HG03139 (cell line): ENCODE results near the gene CDYL.

Source experiments
- ATAC-seq: cut with Tn5 transposase; IDR thresholded peaks from one replicate; pipeline ENCODE4 v1.9.1; 2021; ENCODE audit not compliant: unreplicated experiment

CDYL gene

GRCh38 chr6:4905826-4906225 is 129.6 kb downstream of the CDYL start:
- no peak for ATAC-seq

GRCh38 chr6:4906293-4907276 is 130.4 kb downstream of the CDYL start:
- peak; percentile 41 for ATAC-seq

DNA sequence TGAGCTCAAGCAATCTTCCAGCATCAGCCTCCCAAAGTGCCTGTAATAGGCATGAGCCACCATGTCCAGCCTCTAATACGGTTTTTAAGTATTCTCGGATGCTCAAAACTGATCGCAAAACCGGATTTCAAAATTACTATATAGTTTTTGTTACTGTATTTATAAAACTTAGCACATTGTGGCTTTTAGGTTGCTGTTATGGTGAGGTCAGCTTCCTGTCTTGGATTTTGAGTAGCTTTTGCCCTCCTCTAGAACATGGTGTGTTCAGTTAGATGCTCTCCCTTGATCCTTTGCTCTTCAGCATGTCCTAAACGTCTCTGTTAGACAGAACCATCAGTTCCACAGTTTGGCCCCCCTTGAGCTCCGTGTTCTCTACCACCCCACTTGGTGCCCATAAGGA is 131.4 kb downstream of the CDYL start:
- ATAC-seq = no peak

DNA sequence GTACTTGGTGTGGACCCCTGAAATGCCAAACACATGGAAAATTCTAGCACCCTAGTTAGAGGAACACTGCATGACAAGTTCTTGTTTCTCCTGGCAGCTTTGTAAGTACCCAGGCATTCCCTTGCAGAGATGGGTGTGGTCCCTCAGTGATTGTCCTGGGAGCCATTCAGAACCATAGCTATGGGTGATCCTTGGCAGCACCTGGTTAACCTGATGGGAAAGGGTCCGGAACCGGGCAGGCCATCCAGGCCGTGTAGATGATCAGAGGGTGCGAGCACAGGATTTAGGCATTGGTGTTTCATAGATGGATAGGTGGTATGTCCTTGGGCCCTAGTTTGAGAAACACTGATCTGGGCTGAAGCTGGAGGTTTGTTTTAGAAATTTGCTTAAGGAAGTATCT is 131.9 kb downstream of the CDYL start:
- no peak for ATAC-seq

DNA sequence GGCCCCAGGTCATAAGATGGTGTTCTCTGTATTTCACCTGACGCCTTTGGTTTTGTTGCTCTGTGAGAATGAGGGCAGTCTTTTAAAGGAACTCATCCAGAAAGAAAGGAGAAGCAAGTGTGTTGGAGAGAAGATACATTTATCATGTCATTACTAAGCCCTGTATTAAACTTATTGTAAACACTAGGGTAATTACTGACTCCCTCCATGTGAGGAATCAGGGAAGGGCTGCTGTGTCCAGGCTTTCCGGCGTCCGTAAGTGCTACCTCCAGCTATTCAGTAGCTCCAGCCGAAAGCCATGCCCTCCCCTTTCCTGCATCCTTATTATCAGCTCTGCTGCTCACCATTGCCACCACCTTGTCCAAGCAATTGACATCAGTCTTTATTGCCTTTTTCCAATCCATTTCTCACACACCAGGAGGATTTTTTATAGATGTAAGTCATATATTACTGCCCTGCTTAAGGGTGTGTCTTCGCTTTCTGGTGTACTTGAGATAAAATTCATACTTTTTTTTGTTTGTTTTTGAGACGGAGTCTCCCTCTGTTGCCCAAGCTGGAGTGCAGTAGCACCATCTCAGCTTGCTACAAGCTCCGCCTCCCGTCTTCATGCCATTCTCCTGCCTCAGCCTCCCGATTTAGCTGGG is 133.0 kb downstream of the CDYL start:
- ATAC-seq = no peak

- no peak for ATAC-seq
Observed at GRCh38 chr6:4910037-4910760, 134.0 kb downstream of the CDYL start.

GRCh38 chr6:4912559-4912958 is 136.4 kb downstream of the CDYL start:
- ATAC-seq = no peak

- no peak for ATAC-seq
Observed at GRCh38 chr6:4913705-4914419, 137.7 kb downstream of the CDYL start.

- no peak for ATAC-seq
Observed at GRCh38 chr6:4914420-4915159, 138.4 kb downstream of the CDYL start.

- no peak for ATAC-seq
Observed at GRCh38 chr6:4916954-4917561, 140.9 kb downstream of the CDYL start.

DNA sequence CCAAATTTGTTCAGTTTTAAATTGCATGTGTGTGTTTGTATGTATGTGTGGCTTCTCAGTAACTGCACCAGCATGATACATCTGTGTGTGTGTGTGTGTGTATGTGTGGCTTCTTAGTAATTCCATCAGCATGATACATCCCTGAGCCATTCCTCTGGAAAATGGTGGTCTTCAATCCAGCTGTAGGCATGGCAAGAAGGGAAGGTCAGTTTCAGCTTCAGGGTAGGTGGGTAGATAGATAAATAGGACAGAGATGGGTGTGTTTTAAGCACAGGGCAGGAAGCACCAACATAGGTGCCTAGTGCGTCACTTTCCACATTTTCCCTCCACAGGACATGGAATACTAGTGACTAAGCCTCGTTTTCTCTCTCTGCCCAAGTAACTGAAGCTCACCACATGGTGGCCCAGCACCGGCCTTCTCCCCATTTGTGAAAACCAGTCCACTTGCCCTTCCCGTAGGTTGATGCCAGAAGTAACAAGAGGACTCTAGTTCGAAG is 144.8 kb downstream of the CDYL start:
- no peak for ATAC-seq

- no peak for ATAC-seq
Observed at GRCh38 chr6:4922488-4923037, 146.4 kb downstream of the CDYL start.

DNA sequence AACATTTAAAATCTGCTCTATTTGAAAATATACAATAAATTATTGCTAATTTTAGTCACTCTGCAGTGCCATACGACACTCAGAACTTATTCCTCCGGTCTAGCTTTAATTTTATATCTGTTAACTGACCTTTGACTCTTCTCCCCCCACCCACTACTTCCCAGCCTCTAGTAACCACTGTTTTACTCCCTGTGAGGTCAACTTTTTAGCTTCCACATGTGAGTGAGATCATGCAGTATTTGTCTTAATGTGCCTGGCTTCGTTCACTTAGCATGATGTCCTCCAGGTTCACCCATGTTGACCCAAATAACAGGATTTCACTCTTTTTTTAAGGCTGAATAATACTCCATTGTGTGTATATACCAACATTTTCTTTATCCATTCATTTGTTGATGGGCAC is 146.9 kb downstream of the CDYL start:
- ATAC-seq = no peak

DNA sequence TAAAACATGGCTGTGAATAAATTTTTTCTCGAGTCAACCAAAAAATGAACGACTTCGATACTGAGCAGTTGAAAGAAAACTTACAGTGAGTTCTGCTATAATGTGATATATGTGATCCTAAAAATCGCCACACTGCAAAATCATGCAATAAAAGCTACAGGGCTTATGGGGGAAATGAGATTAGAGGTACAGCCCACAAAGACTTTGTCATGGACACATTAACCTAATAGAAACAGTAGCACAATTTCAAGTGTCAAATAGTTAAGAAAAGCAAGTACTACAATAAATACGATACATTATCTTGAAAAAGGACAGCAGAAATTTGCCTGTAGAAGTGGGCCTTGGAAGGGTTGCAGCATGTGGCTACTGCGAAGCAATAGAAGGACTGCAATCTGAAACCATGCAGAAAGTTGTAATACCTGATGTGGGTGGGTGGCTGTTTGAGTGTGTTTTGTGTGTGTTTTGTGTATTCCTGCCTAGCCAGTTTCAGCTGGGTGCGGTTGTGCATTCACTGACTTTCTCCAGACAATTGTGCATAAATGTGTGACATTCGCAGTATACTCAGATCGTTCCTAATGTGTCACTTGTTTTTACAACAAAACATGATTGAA is 148.6 kb downstream of the CDYL start:
- no peak for ATAC-seq

- no peak for ATAC-seq
Observed at GRCh38 chr6:4925580-4925979, 149.4 kb downstream of the CDYL start.

DNA sequence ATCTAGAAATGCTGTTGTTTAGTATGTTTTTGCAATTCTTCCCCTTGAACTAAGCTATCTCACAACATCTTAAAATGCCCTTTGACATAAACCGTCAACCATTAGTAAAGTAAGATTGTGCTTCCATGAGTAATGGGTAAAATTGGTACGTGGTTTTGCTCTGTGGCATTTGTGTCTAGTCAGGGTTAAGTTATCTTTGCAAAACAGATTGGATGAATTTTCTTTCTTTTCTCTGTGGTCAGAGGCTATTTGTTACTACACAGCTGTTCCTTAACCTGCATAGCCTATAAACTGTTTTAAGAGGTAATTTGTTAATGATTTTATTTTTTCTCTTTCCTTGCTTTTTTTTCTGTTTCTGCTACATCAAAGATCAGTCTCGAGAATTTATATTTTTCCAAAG is 152.2 kb downstream of the CDYL start:
- no peak for ATAC-seq

DNA sequence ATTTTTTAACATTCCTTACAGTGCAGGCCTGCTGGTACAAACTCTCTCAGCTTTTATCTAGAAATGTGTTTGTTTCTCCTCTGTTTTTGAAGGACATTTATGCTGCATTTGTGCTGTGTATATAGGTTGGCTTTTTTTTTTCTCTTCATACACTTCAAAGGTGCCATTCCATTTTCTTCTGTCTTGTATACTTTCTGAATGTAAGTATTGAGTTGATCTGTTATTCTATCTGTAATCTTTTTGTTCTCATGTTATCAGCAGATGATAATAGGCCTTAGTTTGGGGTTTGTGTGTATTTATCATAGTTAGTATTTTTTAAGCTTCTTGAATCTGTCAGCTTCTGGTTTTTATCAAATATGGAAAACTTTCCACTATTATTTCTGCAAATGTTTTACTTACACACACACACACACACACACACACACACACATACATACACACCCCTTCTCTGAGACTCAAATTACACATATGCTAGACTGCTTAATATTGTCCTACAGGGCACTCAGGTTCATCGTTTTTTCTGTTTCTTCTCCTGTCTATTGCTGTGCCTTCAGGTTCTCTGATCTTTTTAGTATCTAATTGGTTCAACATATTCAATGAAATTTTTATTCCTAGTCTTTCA is 153.0 kb downstream of the CDYL start:
- no peak for ATAC-seq

- no peak for ATAC-seq
Observed at GRCh38 chr6:4930025-4930691, 154.0 kb downstream of the CDYL start.
